ENCODE measurements around the gene TSPAN12. TPM values are rescaled to one million over a fixed set of nuclear protein-coding genes. Genes with fewer than 3 reads are reported as not detected.

The TSPAN12 gene
- total RNA-seq, 1 donor from 2014 or later, result 53.9 TPM

DNA sequence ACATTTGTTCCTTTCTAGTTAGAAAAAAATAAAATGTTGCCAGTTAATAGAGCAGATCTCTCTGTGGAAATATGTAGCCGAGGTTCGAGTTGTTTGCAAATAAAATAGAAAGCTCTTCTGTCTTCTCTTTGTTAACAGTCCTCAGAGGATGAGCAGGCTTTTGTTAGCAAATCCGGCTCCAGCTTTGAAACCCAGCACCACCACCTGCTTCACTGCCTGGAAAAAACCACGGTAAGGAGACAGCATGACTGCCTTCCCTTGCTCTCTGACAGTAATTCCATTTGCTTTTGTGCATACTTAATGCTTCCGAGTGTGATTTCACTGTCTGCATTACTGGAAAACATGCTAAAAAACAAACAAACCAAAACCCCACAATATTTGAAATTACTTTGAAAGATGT is 115.6 kb downstream of the TSPAN12 start:
- peak; percentile 75 for DNase-seq

DNA sequence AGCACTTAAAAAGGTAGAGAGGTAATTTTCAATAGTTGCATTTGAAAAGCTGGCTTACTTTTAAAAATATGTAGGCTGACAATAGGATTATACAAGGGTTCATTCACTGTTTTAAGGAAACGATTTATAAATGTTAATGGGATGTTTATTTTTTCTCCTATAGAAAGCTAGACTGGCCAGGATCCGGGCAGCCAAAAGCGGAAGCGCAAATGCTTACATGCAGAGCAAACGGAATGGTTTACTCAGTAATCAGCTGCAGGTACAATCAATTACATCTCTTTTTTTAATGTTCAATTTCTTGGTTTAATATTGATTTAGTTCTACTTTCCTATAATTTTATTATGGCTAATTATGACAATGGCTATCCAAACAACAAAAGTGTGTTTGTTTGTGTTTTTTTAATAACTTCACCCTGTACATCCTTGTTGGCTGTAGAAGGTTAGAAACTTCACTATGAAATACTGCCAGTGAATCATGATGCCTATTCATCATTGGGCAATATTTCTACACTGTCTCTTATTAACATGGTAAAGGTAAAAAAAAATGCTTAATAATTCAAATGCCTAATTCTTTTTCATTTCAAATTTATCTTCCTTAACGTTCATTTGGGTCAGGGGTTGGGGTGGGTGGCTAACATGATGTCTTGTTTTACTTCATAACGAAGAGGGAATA is 116.4 kb downstream of the TSPAN12 start:
- no peak for DNase-seq

DNA sequence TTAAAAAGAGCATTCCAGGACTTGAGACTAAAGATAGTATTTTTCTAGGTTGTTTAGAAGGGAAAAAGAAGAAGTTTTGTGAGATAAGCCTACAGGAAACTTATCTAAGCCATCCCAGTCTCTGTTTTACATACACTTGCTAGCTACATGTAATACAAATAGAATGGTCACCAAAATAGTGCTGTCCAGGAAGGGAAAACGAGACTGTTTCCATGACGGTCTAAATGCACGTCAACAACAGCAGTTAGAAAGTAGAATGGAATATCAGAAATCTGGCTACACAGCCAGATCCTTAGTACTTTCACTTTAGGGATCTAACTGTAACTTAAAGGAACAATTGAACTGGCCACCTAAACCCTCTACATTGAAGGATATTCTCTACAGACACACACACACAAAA is 117.6 kb downstream of the TSPAN12 start:
- peak; percentile 55 for DNase-seq

DNA sequence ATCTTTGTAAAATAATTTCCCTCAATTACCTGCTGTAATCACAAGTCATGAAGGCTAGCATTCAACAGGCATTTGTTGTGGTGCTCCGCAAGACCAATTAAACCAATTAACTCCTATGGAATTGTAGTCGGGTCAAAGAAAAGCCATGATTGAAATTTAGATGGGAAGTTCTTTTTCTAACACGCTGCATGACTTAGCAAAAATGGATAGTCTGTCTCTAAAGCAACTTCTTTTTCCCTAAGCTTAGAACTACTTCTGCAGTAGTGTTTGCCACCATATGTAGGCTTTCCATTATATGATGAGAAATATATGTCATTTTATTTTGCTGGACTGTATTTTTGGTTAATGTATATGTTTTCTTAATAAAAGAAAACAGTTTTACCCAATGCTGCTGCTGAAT is 119.1 kb downstream of the TSPAN12 start:
- no peak for DNase-seq

Other genes with a start within 250 kb of the TSPAN12 start
- 16.6 TPM for gene ING3, start 92.6 kb upstream of the TSPAN12 start, total RNA-seq
- 32.3 TPM for gene CPED1, start 130.6 kb upstream of the TSPAN12 start, total RNA-seq